HEK293 (cell line): ENCODE data around the gene CD300E.
"Not testable (repeated sequence)": the region's sequence is repeated elsewhere in the genome, so short reads cannot be mapped to it uniquely, and the experiment has no call there.

ENCODE experiments used
- CTCF ChIA-PET: fragments of 350-600 bp; formaldehyde crosslinking; extraction: SDS; loops from one replicate; lab custom pipeline; 2021; ENCODE audit warnings: antibody characterized with exemption; lab: Yijun Ruan, JAX
- POLR2A ChIA-PET: fragments of 300-600 bp; formaldehyde crosslinking; extraction: SDS; loops from one replicate; lab custom pipeline; 2020; ENCODE audit warnings: antibody characterized with exemption, inconsistent platforms; lab: Yijun Ruan, JAX
- H3K27ac ChIP-seq: fragments of 200-500 bp; sonication (Bioruptor generic); 2 replicates; pipeline ENCODE4 v1.5.1; 2014; ENCODE audit warnings: low read depth, low read length, control low read depth, inconsistent platforms; ENCODE audit errors: extremely low read depth
- H3K36me3 ChIP-seq, 2 experiments: fragments of 200-500 bp in 1 of 2; sonication (Bioruptor generic) in 1 of 2; 1 replicate in 1 of 2; 2 replicates in 1 of 2; pipeline ENCODE4 v1.5.1; 2014 to 2017; ENCODE audit warnings: inconsistent platforms in 2 of 2, low read length in 2 of 2; ENCODE audit not compliant: control insufficient read depth in 2 of 2, insufficient read depth in 1 of 2
- H3K4me1 ChIP-seq: fragments of 200-500 bp; sonication (Bioruptor generic); 2 replicates; pipeline ENCODE4 v1.5.1; 2014; ENCODE audit warnings: mild to moderate bottlenecking, low read length, inconsistent platforms; ENCODE audit not compliant: control insufficient read depth, insufficient read depth
- H3K4me3 ChIP-seq: 2 replicates; pipeline ENCODE4 v1.5.1; 2011; ENCODE audit warnings: low read depth, mild to moderate bottlenecking, control low read depth, low read length, moderate library complexity
- H3K9me3 ChIP-seq: fragments of 200-500 bp; sonication (Bioruptor generic); 2 replicates; pipeline ENCODE4 v1.5.1; 2014; ENCODE audit warnings: low read depth, low read length, inconsistent platforms; ENCODE audit not compliant: control insufficient read depth, insufficient read depth
- FEZF1 ChIP-seq: fragments of 450-650 bp; formaldehyde crosslinking; IDR thresholded peaks from 2 replicates; pipeline ENCODE4 v1.5.1; 2016; ENCODE audit warnings: missing biosample characterization, missing genetic modification characterization
- HIC1 ChIP-seq: fragments of 450-650 bp; formaldehyde crosslinking; IDR thresholded peaks from 2 replicates; pipeline ENCODE4 v1.5.1; 2016; ENCODE audit warnings: missing biosample characterization, missing genetic modification characterization
- HOXC10 ChIP-seq: sonication (generic); formaldehyde crosslinking; IDR thresholded peaks from 2 replicates; pipeline ENCODE4 v1.8.1; 2023; ENCODE audit warnings: mild to moderate bottlenecking, missing genetic modification reagents
- KLF10 ChIP-seq: fragments of 450-650 bp; IDR thresholded peaks from 2 replicates; pipeline ENCODE4 v1.5.1; 2018; ENCODE audit warnings: missing biosample characterization, mild to moderate bottlenecking, missing genetic modification characterization
- YY1 ChIP-seq: fragments of 450-650 bp; formaldehyde crosslinking; IDR thresholded peaks from 2 replicates; pipeline ENCODE4 v1.5.1; 2018; ENCODE audit warnings: missing biosample characterization, missing genetic modification characterization
- YY2 ChIP-seq: fragments of 450-650 bp; formaldehyde crosslinking; IDR thresholded peaks from 2 replicates; pipeline ENCODE4 v1.5.1; 2016; ENCODE audit warnings: missing biosample characterization, missing genetic modification characterization
- ZNF169 ChIP-seq: fragments of 450-650 bp; formaldehyde crosslinking; IDR thresholded peaks from 2 replicates; pipeline ENCODE4 v1.5.1; 2016; ENCODE audit warnings: missing biosample characterization, missing genetic modification characterization
- ZNF266 ChIP-seq: fragments of 450-650 bp; formaldehyde crosslinking; IDR thresholded peaks from 2 replicates; pipeline ENCODE4 v1.5.1; 2016; ENCODE audit warnings: missing biosample characterization, missing genetic modification characterization, low read depth
- ZNF350 ChIP-seq: fragments of 450-650 bp; formaldehyde crosslinking; IDR thresholded peaks from 2 replicates; pipeline ENCODE4 v1.5.0; 2017; ENCODE audit warnings: missing biosample characterization, mild to moderate bottlenecking, missing genetic modification characterization
- ZNF580 ChIP-seq: fragments of 450-650 bp; formaldehyde crosslinking; IDR thresholded peaks from 2 replicates; pipeline ENCODE4 v1.5.1; 2016; ENCODE audit warnings: missing biosample characterization, missing genetic modification characterization
- ZNF670 ChIP-seq: fragments of 450-650 bp; formaldehyde crosslinking; IDR thresholded peaks from 2 replicates; pipeline ENCODE4 v1.5.1; 2016; ENCODE audit warnings: missing biosample characterization, missing genetic modification characterization, low read depth
- ZNF677 ChIP-seq: fragments of 450-650 bp; IDR thresholded peaks from 2 replicates; pipeline ENCODE4 v1.5.0; 2018; ENCODE audit warnings: missing biosample characterization, mild to moderate bottlenecking, missing genetic modification characterization, moderate library complexity
- ZSCAN23 ChIP-seq: fragments of 450-650 bp; formaldehyde crosslinking; IDR thresholded peaks from 2 replicates; pipeline ENCODE4 v1.5.1; 2016; ENCODE audit warnings: missing biosample characterization, missing genetic modification characterization
- TF ChIP-seq, protein P1 (sequence below): fragments of 450-650 bp; formaldehyde crosslinking; IDR thresholded peaks from 2 replicates; pipeline ENCODE4 v1.5.1; 2016; ENCODE audit warnings: missing biosample characterization, missing genetic modification characterization, low read depth
- TF ChIP-seq, protein P2 (sequence below): fragments of 450-650 bp; formaldehyde crosslinking; IDR thresholded peaks from 2 replicates; pipeline ENCODE4 v1.5.1; 2017; ENCODE audit warnings: missing biosample characterization, missing genetic modification characterization

The CD300E gene

GRCh38 chr17:74632617-74633016, 9.1 kb upstream of the CD300E start (continued):
- TF ChIP-seq, protein P1, sequence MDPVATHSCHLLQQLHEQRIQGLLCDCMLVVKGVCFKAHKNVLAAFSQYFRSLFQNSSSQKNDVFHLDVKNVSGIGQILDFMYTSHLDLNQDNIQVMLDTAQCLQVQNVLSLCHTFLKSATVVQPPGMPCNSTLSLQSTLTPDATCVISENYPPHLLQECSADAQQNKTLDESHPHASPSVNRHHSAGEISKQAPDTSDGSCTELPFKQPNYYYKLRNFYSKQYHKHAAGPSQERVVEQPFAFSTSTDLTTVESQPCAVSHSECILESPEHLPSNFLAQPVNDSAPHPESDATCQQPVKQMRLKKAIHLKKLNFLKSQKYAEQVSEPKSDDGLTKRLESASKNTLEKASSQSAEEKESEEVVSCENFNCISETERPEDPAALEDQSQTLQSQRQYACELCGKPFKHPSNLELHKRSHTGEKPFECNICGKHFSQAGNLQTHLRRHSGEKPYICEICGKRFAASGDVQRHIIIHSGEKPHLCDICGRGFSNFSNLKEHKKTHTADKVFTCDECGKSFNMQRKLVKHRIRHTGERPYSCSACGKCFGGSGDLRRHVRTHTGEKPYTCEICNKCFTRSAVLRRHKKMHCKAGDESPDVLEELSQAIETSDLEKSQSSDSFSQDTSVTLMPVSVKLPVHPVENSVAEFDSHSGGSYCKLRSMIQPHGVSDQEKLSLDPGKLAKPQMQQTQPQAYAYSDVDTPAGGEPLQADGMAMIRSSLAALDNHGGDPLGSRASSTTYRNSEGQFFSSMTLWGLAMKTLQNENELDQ (tag by site-specific recombination) = no peak
- TF ChIP-seq FEZF1 (tag by site-specific recombination) = no peak
- no peak for TF ChIP-seq KLF10 (tag by site-specific recombination)
- no peak for TF ChIP-seq ZSCAN23 (tag by site-specific recombination)
- no peak for TF ChIP-seq ZNF670 (tag by site-specific recombination)
- TF ChIP-seq ZNF350 (tag by site-specific recombination) = no peak
- no peak for TF ChIP-seq YY2 (tag by site-specific recombination)
- TF ChIP-seq YY1 = no peak
- TF ChIP-seq ZNF580 = no peak
- TF ChIP-seq, protein P2, sequence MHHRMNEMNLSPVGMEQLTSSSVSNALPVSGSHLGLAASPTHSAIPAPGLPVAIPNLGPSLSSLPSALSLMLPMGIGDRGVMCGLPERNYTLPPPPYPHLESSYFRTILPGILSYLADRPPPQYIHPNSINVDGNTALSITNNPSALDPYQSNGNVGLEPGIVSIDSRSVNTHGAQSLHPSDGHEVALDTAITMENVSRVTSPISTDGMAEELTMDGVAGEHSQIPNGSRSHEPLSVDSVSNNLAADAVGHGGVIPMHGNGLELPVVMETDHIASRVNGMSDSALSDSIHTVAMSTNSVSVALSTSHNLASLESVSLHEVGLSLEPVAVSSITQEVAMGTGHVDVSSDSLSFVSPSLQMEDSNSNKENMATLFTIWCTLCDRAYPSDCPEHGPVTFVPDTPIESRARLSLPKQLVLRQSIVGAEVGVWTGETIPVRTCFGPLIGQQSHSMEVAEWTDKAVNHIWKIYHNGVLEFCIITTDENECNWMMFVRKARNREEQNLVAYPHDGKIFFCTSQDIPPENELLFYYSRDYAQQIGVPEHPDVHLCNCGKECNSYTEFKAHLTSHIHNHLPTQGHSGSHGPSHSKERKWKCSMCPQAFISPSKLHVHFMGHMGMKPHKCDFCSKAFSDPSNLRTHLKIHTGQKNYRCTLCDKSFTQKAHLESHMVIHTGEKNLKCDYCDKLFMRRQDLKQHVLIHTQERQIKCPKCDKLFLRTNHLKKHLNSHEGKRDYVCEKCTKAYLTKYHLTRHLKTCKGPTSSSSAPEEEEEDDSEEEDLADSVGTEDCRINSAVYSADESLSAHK (tag by site-specific recombination) = no peak

GRCh38 chr17:74631468-74632450, 8.2 kb upstream of the CD300E start:
- Histone ChIP-seq H3K9me3 (no peaks in the 10 kb centered on the region), H3K27ac (no peak overlapping the region), H3K4me3 (no peak overlapping the region), H3K4me1 (no peaks in the 10 kb centered on the region), H3K36me3 (no peaks in the 10 kb centered on the region)
- TF ChIP-seq ZNF169 (tag by site-specific recombination) = no peak
- no peak for TF ChIP-seq HOXC10 (CRISPR knock-in tag)
- TF ChIP-seq ZNF266 (tag by site-specific recombination) = no peak
- TF ChIP-seq YY1 = no peak
- no peak for TF ChIP-seq HIC1 (tag by site-specific recombination)
- no peak for TF ChIP-seq ZNF677 (tag by site-specific recombination)
- ChIA-PET POLR2A (no interaction called here), CTCF (interaction anchor here (1.7 kb wide), 1 partner anchor 66 kb away, joined by 4 read pairs; no protein-coding TSS in a partner anchor)

DNA sequence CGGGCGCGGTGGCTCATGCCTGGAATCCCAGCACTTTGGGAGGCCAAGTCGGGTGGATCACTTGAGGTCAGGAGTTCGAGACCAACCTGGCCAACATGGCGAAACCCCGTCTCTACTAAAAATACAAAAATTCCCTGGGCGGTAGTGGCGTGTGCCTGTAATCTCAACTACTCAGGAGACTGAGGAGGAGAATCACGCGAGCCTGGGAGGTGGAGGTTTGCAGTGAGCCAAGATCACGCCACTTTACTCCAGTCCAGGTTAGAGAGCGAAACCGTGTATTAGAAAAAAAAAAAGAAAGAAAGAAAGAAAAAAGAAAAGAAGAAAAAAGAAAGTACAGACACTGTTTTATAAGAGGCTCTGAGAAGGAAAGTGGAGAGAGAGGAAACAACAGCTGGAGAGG, 6.7 kb upstream of the CD300E start:
- H3K9me3 ChIP-seq, CTCF ChIA-PET, H3K36me3 ChIP-seq, H3K27ac ChIP-seq, H3K4me1 ChIP-seq, H3K4me3 ChIP-seq, POLR2A ChIA-PET: not testable (repeated sequence)
